ENCODE data around the gene DRD4.

The DRD4 gene

GRCh38 chr11:621838-622237 lies 15.2 kb upstream of the DRD4 start:
- DNase-seq = no peak
- ATAC-seq = no peak

- DNase-seq = no peak
- ATAC-seq = no peak
Measured at GRCh38 chr11:623349-623869, 13.7 kb upstream of the DRD4 start.

GRCh38 chr11:623999-624704 lies 12.9 kb upstream of the DRD4 start:
- DNase-seq (no peak), ATAC-seq (no peak)

DNA sequence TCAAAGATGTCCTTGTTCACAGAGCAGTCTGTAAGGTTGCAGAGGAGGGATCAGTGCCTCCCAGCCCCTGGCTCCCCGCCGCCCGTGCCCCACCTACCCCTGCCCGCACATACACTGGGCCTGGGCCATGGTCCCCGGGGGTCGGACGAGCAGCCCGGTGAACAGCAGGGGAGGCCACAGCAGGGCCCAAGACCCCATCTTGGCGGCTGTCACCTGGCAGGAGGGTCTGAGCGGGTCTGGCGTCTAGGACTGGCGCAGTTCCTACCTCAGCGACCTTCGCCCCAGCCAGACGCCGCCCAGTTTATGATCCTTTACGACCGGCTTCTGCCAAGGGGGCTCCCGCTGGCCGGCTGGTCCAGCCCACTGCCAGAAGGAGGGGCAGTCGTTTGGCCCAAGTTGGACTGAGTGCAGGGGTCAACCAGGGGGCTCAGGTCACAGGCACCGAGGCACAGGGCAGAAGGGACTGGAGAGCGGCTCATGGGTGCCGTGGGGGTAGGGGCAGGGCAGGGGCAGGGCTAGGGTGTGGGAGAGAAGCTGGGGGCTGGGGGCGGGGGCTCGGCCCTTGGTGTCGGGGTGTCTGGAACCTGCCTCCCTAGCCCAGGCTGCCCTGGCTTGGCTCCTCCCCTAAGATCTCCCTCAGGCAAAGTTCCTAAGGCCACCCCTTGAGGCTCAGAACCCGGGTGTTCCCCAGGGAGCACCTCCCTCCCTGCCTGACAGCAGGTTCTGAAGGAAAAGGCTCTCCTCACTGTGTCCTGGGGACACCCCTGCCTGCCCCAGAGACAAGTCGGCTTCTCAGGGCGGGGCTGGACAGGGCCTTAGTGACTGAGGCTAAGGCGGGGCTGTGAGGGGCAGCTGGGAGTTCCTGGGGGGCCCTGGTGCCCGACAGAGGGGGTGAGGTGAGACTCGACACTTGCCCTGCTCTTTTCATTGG lies 12.1 kb upstream of the DRD4 start, which contains the start of gene CDHR5:
CDHR5 (minus strand) TSS at position 251 of the 931 bp plus-strand sequence; CDS start at position 198, 53 bp downstream.
- DNase-seq = no peak
- no peak for ATAC-seq

- DNase-seq (no peak), ATAC-seq (no peak)
Measured at GRCh38 chr11:625636-626268, 11.3 kb upstream of the DRD4 start.

DNA sequence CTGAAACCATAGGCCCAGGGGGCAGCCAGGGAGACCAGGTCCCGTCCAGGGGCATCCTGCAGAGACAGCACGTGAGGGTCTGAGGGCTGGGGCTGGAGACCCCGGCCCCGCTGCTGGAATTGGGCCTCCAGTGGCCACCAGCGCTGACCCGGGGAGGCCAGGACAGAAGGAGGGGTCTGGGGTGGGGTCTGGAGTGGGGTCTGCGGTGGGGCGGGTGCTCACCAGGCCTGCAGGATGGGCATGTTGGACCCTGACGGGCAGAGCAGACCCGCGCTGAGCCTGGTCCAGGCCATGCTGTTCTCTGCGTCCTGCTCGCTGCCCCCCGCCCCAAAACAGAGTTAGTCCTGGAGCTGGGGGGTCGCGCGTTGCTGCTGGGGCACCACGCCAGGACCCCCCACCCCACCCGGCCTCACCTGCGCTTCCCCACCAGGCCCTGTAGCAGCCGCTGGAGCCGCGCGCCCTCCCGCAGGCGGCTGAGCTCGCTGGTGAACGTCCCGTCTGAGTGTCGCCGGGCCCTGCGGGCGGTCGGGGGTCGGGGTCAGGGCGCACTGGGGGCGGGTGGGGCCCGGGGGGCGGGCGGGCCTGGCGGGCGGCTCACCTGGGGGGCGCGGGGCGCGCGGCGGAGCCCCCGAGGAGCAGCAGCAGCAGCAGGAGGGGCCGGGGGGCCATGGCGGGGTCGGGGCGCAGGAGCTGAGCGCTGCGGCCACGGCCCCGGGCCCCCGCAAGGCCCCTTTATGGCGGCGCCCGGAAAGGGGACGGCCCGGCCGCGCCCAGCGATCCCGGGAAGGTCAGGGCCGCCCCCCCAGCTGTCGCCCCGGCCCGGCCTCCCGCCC lies 10.4 kb upstream of the DRD4 start, which contains the start of gene SCT:
SCT (minus strand) TSS at position 707 of the 833 bp plus-strand sequence; CDS start at position 669, 38 bp downstream.
- DNase-seq (no peak), ATAC-seq (no peak)

GRCh38 chr11:627308-627576 lies 9.8 kb upstream of the DRD4 start:
- ATAC-seq = no peak
- no peak for DNase-seq

- DNase-seq (no peak), ATAC-seq (no peak)
Measured at GRCh38 chr11:628056-628455, 9.0 kb upstream of the DRD4 start.

DNA sequence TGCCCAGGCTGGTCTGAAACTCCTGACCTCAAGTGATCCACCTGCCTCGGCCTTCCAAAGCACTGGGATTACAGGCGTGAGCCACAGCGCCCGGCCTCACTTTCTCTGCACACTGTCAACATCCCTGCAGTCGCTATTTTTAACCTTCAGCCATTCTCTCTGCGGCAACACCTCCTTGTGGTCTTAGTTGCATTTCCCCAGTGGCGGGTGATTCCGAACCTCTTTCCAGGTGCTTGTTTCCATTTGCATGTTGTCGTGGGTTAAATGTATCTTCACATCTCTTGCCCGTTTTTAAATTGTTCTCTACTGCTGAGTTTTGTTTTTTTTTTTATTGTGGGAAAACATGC lies 7.9 kb upstream of the DRD4 start:
- DNase-seq (no peak), ATAC-seq (peak; percentile 51)

DNA sequence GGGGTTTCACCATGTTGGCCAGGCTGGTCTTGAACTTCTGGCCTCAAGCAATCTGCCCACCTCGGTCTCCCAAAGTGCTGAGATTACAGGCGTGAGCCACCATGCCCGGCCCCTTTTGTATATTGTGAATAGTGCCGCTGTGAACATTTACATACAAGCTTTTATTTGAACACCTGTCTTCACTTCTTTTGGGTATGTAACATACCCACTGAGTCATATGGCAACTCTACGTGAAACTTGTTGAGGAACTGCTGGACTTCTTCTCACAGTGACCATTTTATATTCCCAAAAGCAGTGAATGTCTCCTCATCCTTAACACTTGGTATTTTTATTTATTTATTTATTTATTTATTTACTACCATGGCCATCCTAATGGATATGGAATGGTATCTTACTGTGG lies 6.2 kb upstream of the DRD4 start:
- ATAC-seq = no peak
- no peak for DNase-seq

DNA sequence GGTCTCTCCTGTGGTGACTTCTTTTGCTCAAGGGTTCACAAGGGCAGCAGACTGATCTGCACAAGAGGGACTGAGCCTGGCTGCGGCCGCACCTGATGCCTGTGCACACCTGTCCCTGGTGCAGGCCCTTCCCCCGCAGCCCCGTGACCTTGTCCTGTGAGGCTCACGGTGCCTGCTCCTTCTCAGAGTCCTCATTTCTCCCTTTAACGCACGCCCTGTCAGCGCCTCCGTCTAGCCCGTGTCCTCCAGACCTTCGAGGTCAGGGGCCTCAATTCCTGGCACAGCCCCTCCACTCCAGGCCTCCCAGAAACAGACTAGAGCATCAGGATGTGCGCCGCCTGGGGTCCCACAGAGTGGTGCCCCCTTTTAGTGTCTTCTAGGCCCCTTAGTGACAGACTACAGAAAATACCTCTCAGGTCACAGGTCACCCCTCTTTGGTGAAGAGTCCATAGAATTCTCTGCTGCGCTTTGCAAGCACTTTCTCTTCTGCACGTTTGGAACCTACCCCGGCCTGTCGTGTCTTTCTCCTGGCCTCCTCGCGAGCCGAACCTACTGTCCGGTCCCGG lies 1.0 kb upstream of the DRD4 start:
- no peak for ATAC-seq
- DNase-seq = no peak

DNA sequence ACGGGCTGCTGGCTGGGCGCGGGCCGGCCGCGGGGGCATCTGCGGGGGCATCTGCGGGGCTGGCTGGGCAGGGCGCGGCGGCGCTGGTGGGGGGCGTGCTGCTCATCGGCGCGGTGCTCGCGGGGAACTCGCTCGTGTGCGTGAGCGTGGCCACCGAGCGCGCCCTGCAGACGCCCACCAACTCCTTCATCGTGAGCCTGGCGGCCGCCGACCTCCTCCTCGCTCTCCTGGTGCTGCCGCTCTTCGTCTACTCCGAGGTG lies 194 bp downstream of the DRD4 start:
- DNase-seq (no peak), ATAC-seq (no peak)

GRCh38 chr11:637593-638521 lies 788 bp downstream of the DRD4 start:
- DNase-seq (no peak), ATAC-seq (no peak)

DNA sequence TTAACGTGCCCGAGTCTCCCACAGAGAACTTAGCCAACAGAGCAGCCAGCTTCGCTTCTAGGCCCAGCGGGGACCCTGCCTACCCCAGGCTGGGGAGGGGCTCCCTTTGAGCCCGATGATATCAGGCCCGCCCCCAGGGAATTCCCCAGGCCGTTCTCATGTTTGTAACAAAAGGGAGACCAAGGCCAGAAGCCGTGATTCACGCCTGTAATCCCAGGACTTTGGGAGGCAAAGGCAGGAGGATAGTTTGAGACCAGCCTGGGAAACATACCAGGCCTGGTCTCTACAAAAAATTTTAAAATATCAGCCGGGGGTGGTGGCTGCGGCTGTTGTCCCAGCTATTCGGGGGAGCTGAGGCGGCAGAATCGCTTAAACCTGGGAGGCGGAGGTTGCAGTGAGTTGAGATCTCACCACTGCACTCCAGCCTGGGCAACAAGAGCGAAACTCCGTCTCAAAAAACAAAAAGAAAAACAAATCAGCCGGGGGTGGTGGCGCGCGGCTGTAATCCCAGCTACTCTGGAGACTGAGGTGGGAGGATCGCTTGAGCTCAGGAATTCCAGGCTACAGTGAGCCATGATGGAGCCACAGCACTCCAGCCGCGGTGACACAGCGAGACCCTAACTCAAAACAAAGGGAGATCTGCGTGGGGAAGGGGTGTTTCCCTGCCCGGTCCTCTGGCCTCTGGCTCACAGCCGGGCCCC lies 1.7 kb downstream of the DRD4 start:
- DNase-seq (no peak), ATAC-seq (no peak)

DNA sequence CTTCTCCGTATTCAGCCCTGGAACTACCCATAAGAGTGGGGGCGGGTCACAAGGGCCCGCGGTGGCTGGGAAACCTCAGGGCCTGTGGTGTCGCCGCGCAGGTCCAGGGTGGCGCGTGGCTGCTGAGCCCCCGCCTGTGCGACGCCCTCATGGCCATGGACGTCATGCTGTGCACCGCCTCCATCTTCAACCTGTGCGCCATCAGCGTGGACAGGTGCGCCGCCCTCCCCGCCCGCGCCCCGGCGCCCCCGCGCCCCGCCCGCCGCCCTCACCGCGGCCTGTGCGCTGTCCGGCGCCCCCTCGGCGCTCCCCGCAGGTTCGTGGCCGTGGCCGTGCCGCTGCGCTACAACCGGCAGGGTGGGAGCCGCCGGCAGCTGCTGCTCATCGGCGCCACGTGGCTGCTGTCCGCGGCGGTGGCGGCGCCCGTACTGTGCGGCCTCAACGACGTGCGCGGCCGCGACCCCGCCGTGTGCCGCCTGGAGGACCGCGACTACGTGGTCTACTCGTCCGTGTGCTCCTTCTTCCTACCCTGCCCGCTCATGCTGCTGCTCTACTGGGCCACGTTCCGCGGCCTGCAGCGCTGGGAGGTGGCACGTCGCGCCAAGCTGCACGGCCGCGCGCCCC lies 2.4 kb downstream of the DRD4 start:
- ATAC-seq (no peak), DNase-seq (no peak)

GRCh38 chr11:640021-640706 lies 3.1 kb downstream of the DRD4 start:
- no peak for DNase-seq
- no peak for ATAC-seq

GRCh38 chr11:641806-642370 lies 4.8 kb downstream of the DRD4 start:
- ATAC-seq (no peak), DNase-seq (no peak)

DNA sequence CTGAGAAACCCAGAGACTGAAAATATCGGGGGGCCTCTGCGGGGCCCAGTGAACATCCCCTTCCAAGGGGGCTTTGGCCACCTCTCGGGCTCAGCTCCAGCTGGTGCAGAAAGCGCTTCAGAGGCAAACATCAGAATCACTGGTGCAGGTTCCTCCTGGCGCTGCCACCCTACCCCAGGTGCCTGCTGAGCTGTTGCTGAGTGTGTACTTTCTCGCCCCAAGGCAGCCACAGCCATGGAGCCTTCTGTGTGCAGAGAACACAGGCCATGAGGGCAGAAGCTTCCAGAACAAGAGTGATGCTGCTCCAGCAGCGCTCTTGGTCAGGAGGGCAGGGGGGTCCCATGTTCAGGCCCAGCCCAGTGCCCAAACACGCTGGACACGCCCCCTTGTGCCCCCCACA lies 6.3 kb downstream of the DRD4 start:
- no peak for DNase-seq
- ATAC-seq = no peak

Data from stimulated activated naive CD8-positive, alpha-beta T cell treated with anti-CD3 and anti-CD28 coated beads, Interleukin-15, Interleukin-2, amounts not matched to agents 100 U/mL and 50 U/mL, for 24 hours (primary cell).